ENCODE data around the gene ZFAND6.

The ZFAND6 gene

GRCh38 chr15:80151576-80151975 lies 92.1 kb downstream of the ZFAND6 start:
- Histone ChIP-seq H3K79me2 (ENCODE audit: control insufficient read depth, insufficient read depth, low read length) (no peaks in the 10 kb centered on the region), H4K5ac (ENCODE audit: low read length) (no peak overlapping the region), H3K4me1 (ENCODE audit: control insufficient read depth, low read depth, low read length) (no peaks in the 10 kb centered on the region), H3K4ac (ENCODE audit: low read depth, low read length) (no peak overlapping the region), H2BK15ac (replicated peaks; ENCODE audit: low read depth) (no peak overlapping the region), H2BK5ac (ENCODE audit: low read length) (no peak overlapping the region), H3K18ac (ENCODE audit: low read length) (no peak overlapping the region), H3K9ac (ENCODE audit: low read length) (no peak overlapping the region), H2AK5ac (ENCODE audit: low read length) (no peak overlapping the region), H3K27me3 (ENCODE audit: insufficient read depth, low read length, poor library complexity) (no peaks in the 10 kb centered on the region), H3K56ac (ENCODE audit: low read length) (no peak overlapping the region), H4K8ac (ENCODE audit: low read depth, low read length) (no peak overlapping the region), H2BK120ac (ENCODE audit: low read depth, low read length) (no peak overlapping the region), H3K23ac (ENCODE audit: low read length) (no peak overlapping the region), H3K4me3 (ENCODE audit: low read length) (no peak overlapping the region), H3K4me2 (ENCODE audit: low read length) (no peak overlapping the region), H3K27ac (ENCODE audit: low read depth, low read length) (no peak overlapping the region), H3K36me3 (ENCODE audit: control insufficient read depth, insufficient read depth, low read length) (no peaks in the 10 kb centered on the region), H3K79me1 (ENCODE audit: low read length) (no peaks in the 10 kb centered on the region)
- no peak for DNase-seq
- no CpG with 5 or more reads among the region's 3 CpGs for WGBS (ENCODE audit: extremely low coverage, insufficient coverage, low lambda C conversion rate)

- peak; percentile 98 for DNase-seq
- Histone ChIP-seq H3K4ac (ENCODE audit: low read depth, low read length) (no peak overlapping the region), H3K79me1 (ENCODE audit: low read length) (no peaks in the 10 kb centered on the region), H3K27ac (ENCODE audit: low read depth, low read length) (no peak overlapping the region), H2BK15ac (replicated peaks; ENCODE audit: low read depth) (no peak overlapping the region), H3K18ac (ENCODE audit: low read length) (no peak overlapping the region), H3K4me2 (ENCODE audit: low read length) (peak overlapping the region; percentile 91), H3K4me3 (ENCODE audit: low read length) (peak overlapping the region; percentile 52), H3K56ac (ENCODE audit: low read length) (peak overlapping the region; percentile 67), H4K5ac (ENCODE audit: low read length) (no peak overlapping the region), H3K4me1 (ENCODE audit: control insufficient read depth, low read depth, low read length) (no peaks in the 10 kb centered on the region), H2BK120ac (ENCODE audit: low read depth, low read length) (no peak overlapping the region), H2BK5ac (ENCODE audit: low read length) (no peak overlapping the region), H4K8ac (ENCODE audit: low read depth, low read length) (no peak overlapping the region), H2AK5ac (ENCODE audit: low read length) (no peak overlapping the region), H3K23ac (ENCODE audit: low read length) (no peak overlapping the region), H3K36me3 (ENCODE audit: control insufficient read depth, insufficient read depth, low read length) (no peaks in the 10 kb centered on the region), H3K9ac (ENCODE audit: low read length) (peak overlapping the region; percentile 48), H3K79me2 (ENCODE audit: control insufficient read depth, insufficient read depth, low read length) (no peaks in the 10 kb centered on the region), H3K27me3 (ENCODE audit: insufficient read depth, low read length, poor library complexity) (no peaks in the 10 kb centered on the region)
- WGBS (ENCODE audit: extremely low coverage, insufficient coverage, low lambda C conversion rate): no CpG with 5 or more reads among the region's 41 CpGs
Observed at GRCh38 chr15:80152180-80152895, 92.9 kb downstream of the ZFAND6 start.

GRCh38 chr15:80152896-80153876 lies 93.7 kb downstream of the ZFAND6 start, which contains the start of gene FAH:
Gene FAH (plus strand): TSS chr15:80152999. CDS start chr15:80153055, 56 bp downstream.
- Histone ChIP-seq H3K4ac (ENCODE audit: low read depth, low read length) (no peak within 1 kb of the TSS), H2AK5ac (ENCODE audit: low read length) (no peak within 1 kb of the TSS), H3K79me2 (ENCODE audit: control insufficient read depth, insufficient read depth, low read length) (no peaks in the 10 kb centered on the region), H3K27ac (ENCODE audit: low read depth, low read length) (no peak within 1 kb of the TSS), H3K36me3 (ENCODE audit: control insufficient read depth, insufficient read depth, low read length) (no peaks in the 10 kb centered on the region), H3K18ac (ENCODE audit: low read length) (no peak within 1 kb of the TSS), H4K5ac (ENCODE audit: low read length) (no peak within 1 kb of the TSS), H3K4me3 (ENCODE audit: low read length) (peak within 1 kb of the TSS; percentile 59), H2BK15ac (replicated peaks; ENCODE audit: low read depth) (no peak within 1 kb of the TSS), H2BK120ac (ENCODE audit: low read depth, low read length) (no peak within 1 kb of the TSS), H3K56ac (ENCODE audit: low read length) (peak within 1 kb of the TSS; percentile 87), H3K79me1 (ENCODE audit: low read length) (no peaks in the 10 kb centered on the region), H3K27me3 (ENCODE audit: insufficient read depth, low read length, poor library complexity) (no peaks in the 10 kb centered on the region), H3K4me1 (ENCODE audit: control insufficient read depth, low read depth, low read length) (no peaks in the 10 kb centered on the region), H4K8ac (ENCODE audit: low read depth, low read length) (no peak within 1 kb of the TSS), H3K23ac (ENCODE audit: low read length) (peak within 1 kb of the TSS; percentile 26), H3K9ac (ENCODE audit: low read length) (peak within 1 kb of the TSS; percentile 78), H2BK5ac (ENCODE audit: low read length) (no peak within 1 kb of the TSS), H3K4me2 (ENCODE audit: low read length) (peak within 1 kb of the TSS; percentile 91)
- WGBS (ENCODE audit: extremely low coverage, insufficient coverage, low lambda C conversion rate): no CpG with 5 or more reads among the region's 45 CpGs
- DNase-seq: peak; percentile 62

GRCh38 chr15:80153900-80154299 lies 94.4 kb downstream of the ZFAND6 start:
- no peak overlapping the region for H3K23ac ChIP-seq (ENCODE audit: low read length)
- no peak overlapping the region for H2BK5ac ChIP-seq (ENCODE audit: low read length)
- H3K27ac ChIP-seq (ENCODE audit: low read depth, low read length): no peak overlapping the region
- no CpG with 5 or more reads among the region's 4 CpGs for WGBS (ENCODE audit: extremely low coverage, insufficient coverage, low lambda C conversion rate)
- no peak overlapping the region for H2BK15ac ChIP-seq (replicated peaks; ENCODE audit: low read depth)
- H3K79me2 ChIP-seq (ENCODE audit: control insufficient read depth, insufficient read depth, low read length): no peaks in the 10 kb centered on the region
- H3K4me1 ChIP-seq (ENCODE audit: control insufficient read depth, low read depth, low read length): no peaks in the 10 kb centered on the region
- no peaks in the 10 kb centered on the region for H3K79me1 ChIP-seq (ENCODE audit: low read length)
- H4K8ac ChIP-seq (ENCODE audit: low read depth, low read length): no peak overlapping the region
- H3K18ac ChIP-seq (ENCODE audit: low read length): no peak overlapping the region
- H4K5ac ChIP-seq (ENCODE audit: low read length): no peak overlapping the region
- no peak overlapping the region for H3K56ac ChIP-seq (ENCODE audit: low read length)
- H2BK120ac ChIP-seq (ENCODE audit: low read depth, low read length): no peak overlapping the region
- no peak overlapping the region for H3K9ac ChIP-seq (ENCODE audit: low read length)
- no peak overlapping the region for H3K4ac ChIP-seq (ENCODE audit: low read depth, low read length)
- no peak for DNase-seq
- H2AK5ac ChIP-seq (ENCODE audit: low read length): no peak overlapping the region
- no peak overlapping the region for H3K4me2 ChIP-seq (ENCODE audit: low read length)
- no peak overlapping the region for H3K4me3 ChIP-seq (ENCODE audit: low read length)
- no peaks in the 10 kb centered on the region for H3K36me3 ChIP-seq (ENCODE audit: control insufficient read depth, insufficient read depth, low read length)
- no peaks in the 10 kb centered on the region for H3K27me3 ChIP-seq (ENCODE audit: insufficient read depth, low read length, poor library complexity)

GRCh38 chr15:80154336-80154735 lies 94.9 kb downstream of the ZFAND6 start:
- no peak overlapping the region for H3K4me2 ChIP-seq (ENCODE audit: low read length)
- H2AK5ac ChIP-seq (ENCODE audit: low read length): no peak overlapping the region
- WGBS (ENCODE audit: extremely low coverage, insufficient coverage, low lambda C conversion rate): no CpG with 5 or more reads among the region's 6 CpGs
- no peak overlapping the region for H4K8ac ChIP-seq (ENCODE audit: low read depth, low read length)
- no peak overlapping the region for H2BK15ac ChIP-seq (replicated peaks; ENCODE audit: low read depth)
- DNase-seq: no peak
- no peak overlapping the region for H3K23ac ChIP-seq (ENCODE audit: low read length)
- no peaks in the 10 kb centered on the region for H3K79me1 ChIP-seq (ENCODE audit: low read length)
- H3K27ac ChIP-seq (ENCODE audit: low read depth, low read length): no peak overlapping the region
- H2BK120ac ChIP-seq (ENCODE audit: low read depth, low read length): no peak overlapping the region
- H3K18ac ChIP-seq (ENCODE audit: low read length): no peak overlapping the region
- H3K4me1 ChIP-seq (ENCODE audit: control insufficient read depth, low read depth, low read length): no peaks in the 10 kb centered on the region
- no peaks in the 10 kb centered on the region for H3K79me2 ChIP-seq (ENCODE audit: control insufficient read depth, insufficient read depth, low read length)
- no peak overlapping the region for H3K56ac ChIP-seq (ENCODE audit: low read length)
- no peak overlapping the region for H3K9ac ChIP-seq (ENCODE audit: low read length)
- H4K5ac ChIP-seq (ENCODE audit: low read length): no peak overlapping the region
- no peak overlapping the region for H3K4ac ChIP-seq (ENCODE audit: low read depth, low read length)
- no peaks in the 10 kb centered on the region for H3K36me3 ChIP-seq (ENCODE audit: control insufficient read depth, insufficient read depth, low read length)
- H3K27me3 ChIP-seq (ENCODE audit: insufficient read depth, low read length, poor library complexity): no peaks in the 10 kb centered on the region
- H2BK5ac ChIP-seq (ENCODE audit: low read length): no peak overlapping the region
- H3K4me3 ChIP-seq (ENCODE audit: low read length): no peak overlapping the region

All from mesendoderm (in vitro differentiated cells).